Endothelial cell of umbilical vein (primary cell): ENCODE data around the gene PDAP1. TPM values are rescaled to one million over a fixed set of nuclear protein-coding genes. Genes with fewer than 3 reads are reported as not detected.

Experiments used
- BruUV-seq: library from RNA; stranded (reverse); fragments of 400-500 nt; replicated peaks from 2 replicates; lab custom pipeline; 2021; lab: Mats Ljungman, UMichigan
- CTCF ChIA-PET: fragments of 300-600, 350-600 bp; sonication (Branson Sonifier 250); formaldehyde crosslinking; loops from one replicate; lab custom pipeline; 2021; ENCODE audit warnings: antibody characterized with exemption, inconsistent platforms; lab: Charles Lee
- POLR2A ChIA-PET: fragments of 300-600, 350-600 bp; sonication (Branson Sonifier 250); formaldehyde crosslinking; loops from one replicate; lab custom pipeline; 2021; ENCODE audit warnings: antibody characterized with exemption, inconsistent platforms; lab: Charles Lee
- DNase-seq: peaks from one replicate; pipeline ENCODE4 v3.0.0-alpha.2; 2011; ENCODE audit warnings: low read depth, low spot score
- FAIRE-seq: peaks from 2 replicates; lab custom pipeline; 2011; peaks lifted over from hg19 to GRCh38; lab: Jason Lieb, UNC
- H2AFZ ChIP-seq: 2 replicates; pipeline ENCODE4 v1.6.0; 2012; ENCODE audit warnings: low read depth, low read length, control low read depth, inconsistent platforms
- H3K27ac ChIP-seq: 2 replicates; pipeline ENCODE4 v1.5.1; 2011; ENCODE audit warnings: low read depth, mild to moderate bottlenecking, control low read depth, low read length, moderate library complexity; ENCODE audit not compliant: insufficient read depth
- H3K27me3 ChIP-seq, 2 experiments: 2 replicates each; pipeline versions ENCODE4 v1.6.0 to v1.6.1; 2011; ENCODE audit warnings: low read length in 2 of 2, mixed read lengths in 1 of 2; ENCODE audit not compliant: control insufficient read depth in 2 of 2, insufficient read depth in 2 of 2
- H3K36me3 ChIP-seq, 2 experiments: 2 replicates in 1 of 2; 3 replicates in 1 of 2; pipeline ENCODE4 v1.5.1; 2011; ENCODE audit warnings: low read length in 2 of 2, mild to moderate bottlenecking in 1 of 2, moderate library complexity in 1 of 2; ENCODE audit not compliant: control insufficient read depth in 2 of 2, insufficient read depth in 2 of 2; ENCODE audit errors: extremely low read depth in 1 of 2
- H3K4me1 ChIP-seq: 3 replicates; pipeline ENCODE4 v1.5.1; 2011; ENCODE audit warnings: mild to moderate bottlenecking, low read length; ENCODE audit not compliant: control insufficient read depth, insufficient read depth; ENCODE audit errors: extremely low read depth
- H3K4me2 ChIP-seq: 2 replicates; pipeline ENCODE4 v1.6.1; 2011; ENCODE audit warnings: low read length, control low read depth, mixed read lengths; ENCODE audit not compliant: insufficient read depth
- H3K4me3 ChIP-seq, 3 experiments: fragments of 200-600 bp in 1 of 3; sonication (generic), shearing (Covaris generic) in 1 of 3; replicated peaks in 1 of 3; 2 replicates each; pipeline ENCODE4 v1.5.1; 2011 to 2016; ENCODE audit warnings: control low read depth in 3 of 3, low read length in 3 of 3, mild to moderate bottlenecking in 2 of 3, inconsistent platforms in 1 of 3, low read depth in 1 of 3, moderate library complexity in 1 of 3; ENCODE audit not compliant: insufficient read depth in 1 of 3
- H3K79me2 ChIP-seq: 2 replicates; pipeline ENCODE4 v1.6.0; 2012; ENCODE audit warnings: low read length, inconsistent platforms; ENCODE audit not compliant: control insufficient read depth, insufficient read depth
- H3K9ac ChIP-seq: replicated peaks from 2 replicates; pipeline ENCODE3; 2011; ENCODE audit warnings: low read length, control low read depth; ENCODE audit not compliant: insufficient read depth; ENCODE audit errors: extremely low read depth
- H3K9me1 ChIP-seq: replicated peaks from 3 replicates; pipeline ENCODE4 v1.6.0; 2011; ENCODE audit warnings: mild to moderate bottlenecking, low read length; ENCODE audit not compliant: control insufficient read depth, insufficient read depth; ENCODE audit errors: extremely low read depth
- H3K9me3 ChIP-seq: replicated peaks from 2 replicates; pipeline ENCODE4 v1.5.1; 2012; ENCODE audit warnings: low read length, inconsistent platforms; ENCODE audit not compliant: control insufficient read depth, insufficient read depth
- H4K20me1 ChIP-seq: replicated peaks from 2 replicates; pipeline ENCODE3; 2011; ENCODE audit warnings: mild to moderate bottlenecking, low read length; ENCODE audit not compliant: control insufficient read depth, insufficient read depth; ENCODE audit errors: extremely low read depth
- CTCF ChIP-seq, 2 donors: IDR thresholded peaks; 1 replicate in 1 of 2; 2 replicates in 1 of 2; pipeline ENCODE4 v1.5.1; 2011; ENCODE audit warnings: low read length in 2 of 2, mild to moderate bottlenecking in 2 of 2, moderate library complexity in 2 of 2, control low read depth in 1 of 2, inconsistent platforms in 1 of 2, low read depth in 1 of 2; ENCODE audit not compliant: insufficient read depth in 1 of 2; ENCODE audit errors: extremely low read depth in 1 of 2
- EZH2 ChIP-seq: IDR thresholded peaks from 2 replicates; pipeline ENCODE4 v1.6.1; 2012; ENCODE audit warnings: borderline replicate concordance, low read depth, mild to moderate bottlenecking, moderate library complexity, low read length, inconsistent platforms; ENCODE audit not compliant: severe bottlenecking
- FOS ChIP-seq: IDR thresholded peaks from 2 replicates; pipeline ENCODE4 v1.6.1; 2011; ENCODE audit warnings: mild to moderate bottlenecking, low read length, moderate library complexity, borderline replicate concordance; ENCODE audit not compliant: insufficient read depth
- GATA2 ChIP-seq: IDR thresholded peaks from 2 replicates; pipeline ENCODE4 v1.7.0; 2011; ENCODE audit warnings: low read depth, mild to moderate bottlenecking, moderate library complexity, mixed read lengths, low read length; ENCODE audit not compliant: insufficient read length, insufficient read depth
- JUN ChIP-seq: IDR thresholded peaks from 2 replicates; pipeline ENCODE4 v1.6.1; 2011; ENCODE audit warnings: borderline replicate concordance, low read depth; ENCODE audit not compliant: insufficient read length, insufficient read depth
- MAX ChIP-seq: IDR thresholded peaks from 2 replicates; pipeline ENCODE4 v1.6.1; 2011; ENCODE audit not compliant: insufficient read depth, insufficient read length
- MYC ChIP-seq: IDR thresholded peaks from one replicate; pipeline ENCODE4 v1.6.1; 2011; ENCODE audit warnings: mild to moderate bottlenecking, low read depth, low read length
- POLR2A ChIP-seq: IDR thresholded peaks from 2 replicates; pipeline ENCODE4 v1.6.1; 2012; ENCODE audit warnings: low read depth, mild to moderate bottlenecking, control low read depth, low read length
- POLR2AphosphoS5 ChIP-seq: IDR thresholded peaks from 2 replicates; pipeline ENCODE4 v1.6.1; 2012; ENCODE audit warnings: low read depth, mild to moderate bottlenecking, control low read depth, low read length, moderate library complexity; ENCODE audit not compliant: insufficient read depth
- dilution Hi-C: fragments of 300-500 bp; cut with MboI; formaldehyde crosslinking; loops from one replicate; pipeline ENCODE4 v1.15.0; 2019; ENCODE audit warnings: low sequenced_read_pairs; ENCODE audit not compliant: extremely low pct_ligation_motif_present
- intact Hi-C: fragments of 100-400 bp; cut with micrococcal nuclease; formaldehyde crosslinking; loops from one replicate; pipeline ENCODE4 v1.10.0; 2022
- polyA plus RNA-seq, 4 experiments: library from polyadenylated mRNA; depleted of rRNA in 3 of 4; stranded (reverse) in 3 of 4; unstranded in 1 of 4; fragments of >200 nt; gene quantifications; 2 replicates each; pipeline versions ENCODE4 v1.2.1 to v1.2.3, GENCODE V29; 2011 to 2012; ENCODE audit warnings: missing spikeins in 1 of 4
- total RNA-seq: library from RNA; stranded (reverse); gene quantifications from 2 replicates; pipeline ENCODE4 v1.2.3, GENCODE V29; 2021

The PDAP1 gene
- total and polyA plus RNA-seq, 2 donors (not counting 3 experiments of a cell fraction or from before 2014, with no cell fraction given): 32.6 to 150 TPM

- Histone ChIP-seq H3K79me2 (no peaks in the 10 kb centered on the region), H3K27ac (no peak overlapping the region), H4K20me1 (no peaks in the 10 kb centered on the region), H3K4me1 (no peaks in the 10 kb centered on the region), H3K9me3 (no peaks in the 10 kb centered on the region), H3K4me2 (no peak overlapping the region), H3K36me3 (peaks cover 10 to 41% of the 10 kb centered on the region in 2 experiments), H3K27me3 (no peaks in the 10 kb centered on the region), H3K9me1 (no peaks in the 10 kb centered on the region), H3K4me3 (no peak overlapping the region), H3K9ac (no peak overlapping the region), H2AFZ (no peak overlapping the region)
- ChIA-PET POLR2A (no interaction called here), CTCF (interaction anchor here (1.5 kb wide), 1 partner anchor 9 kb away, joined by 3 read pairs; no protein-coding TSS in a partner anchor)
- dilution Hi-C loops: no loop called here
- intact Hi-C loops: no loop called here
- no TSS peak for BruUV-seq
- FAIRE-seq (no peak), DNase-seq (no peak)
- TF ChIP-seq EZH2 (no peak), MYC (no peak), JUN (no peak), MAX (no peak), GATA2 (no peak), POLR2A (no peak), CTCF (IDR thresholded peaks at IDR 0.05; ENCODE audit: extremely low read depth in 1 of 2, insufficient read depth in 1 of 2, low read depth in 1 of 2, low read length in 2 of 2) (no peak), FOS (no peak), POLR2AphosphoS5 (no peak)
Measured at GRCh38 chr7:99422625-99423024, 14.2 kb upstream of the PDAP1 start.
